Uterus (tissue), 4 donors: ENCODE results near the gene CCN2. TPM values are rescaled to one million over a fixed set of nuclear protein-coding genes. Genes with fewer than 3 reads are reported as not detected.

Experiments used
- DNase-seq, 2 donors: peaks; one replicate each; pipeline ENCODE4 v3.0.0-alpha.2; 2019 to 2020
- H3K27ac ChIP-seq, 2 donors: fragments of 200-600 bp; sonication (generic); 1 replicate in 1 of 2; 2 replicates in 1 of 2; pipeline ENCODE4 v1.5.1; 2016 to 2018
- H3K27me3 ChIP-seq, 2 donors: fragments of 200-600 bp; sonication (generic); one replicate each; pipeline ENCODE4 v1.5.1; 2018 to 2019; ENCODE audit warnings: control low read depth in 1 of 2
- H3K36me3 ChIP-seq, 2 donors: fragments of 200-600 bp; sonication (generic); one replicate each; pipeline ENCODE4 v1.5.1; 2019; ENCODE audit warnings: control low read depth in 1 of 2
- H3K4me1 ChIP-seq, 2 donors: fragments of 200-600 bp; sonication (generic); one replicate each; pipeline ENCODE4 v1.5.1; 2018 to 2019; ENCODE audit warnings: control low read depth in 1 of 2
- H3K4me3 ChIP-seq, 2 donors: fragments of 200-600 bp; sonication (generic); 1 replicate in 1 of 2; 2 replicates in 1 of 2; pipeline ENCODE4 v1.5.1; 2018 to 2019; ENCODE audit warnings: mild to moderate bottlenecking in 1 of 2
- H3K9me3 ChIP-seq, 2 donors: fragments of 200-600 bp; sonication (generic); one replicate each; pipeline ENCODE4 v1.5.1; 2019; ENCODE audit warnings: control low read depth in 1 of 2
- CTCF ChIP-seq, 4 experiments: fragments of 200-600 bp in 2 of 4; fragments of 450-650 bp in 2 of 4; sonication (generic) in 2 of 4; IDR thresholded peaks; one replicate each; pipeline ENCODE4 v1.5.1; 2016 to 2019; ENCODE audit warnings: antibody characterized with exemption in 4 of 4, mild to moderate bottlenecking in 2 of 4, moderate library complexity in 1 of 4
- POLR2A ChIP-seq, 2 donors: fragments of 450-650 bp; IDR thresholded peaks; one replicate each; pipeline ENCODE4 v1.6.1; 2016; ENCODE audit warnings: antibody characterized with exemption in 2 of 2, mild to moderate bottlenecking in 1 of 2, moderate library complexity in 1 of 2
- intact Hi-C: fragments of 100-400 bp; cut with DNase I; formaldehyde crosslinking; loops from one replicate; pipeline ENCODE4 v1.15.1; 2023; ENCODE audit warnings: low total_unique reads
- total RNA-seq, 4 donors: library from RNA; depleted of rRNA in 3 of 4; stranded (reverse); fragments of >200 nt in 3 of 4; gene quantifications; one replicate each; pipeline versions ENCODE4 v1.1.0 to v1.2.4, GENCODE V29; 2014 to 2023
- donor health status: DM: yes; HTN: yes; CAD: no.

Gene CCN2
- total RNA-seq, 4 donors from 2014 or later, result 104 to 254 (median 202) TPM

GRCh38 chr6:131914967-131915751 lies 36.0 kb downstream of the CCN2 start:
- TF ChIP-seq POLR2A (IDR thresholded peaks at IDR 0.05) (no peak), CTCF (IDR thresholded peaks at IDR 0.05) (peak; percentile 79 to 84 (median 83))
- peak; percentile 51 to 70 for DNase-seq
- no peaks in the 10 kb centered on the region for H3K9me3 ChIP-seq
- H3K4me1 ChIP-seq, result no peaks in the 10 kb centered on the region
- intact Hi-C loops, result loop anchor here (10.0 kb wide), 1 partner anchor 220 kb away; no protein-coding TSS in a partner anchor
- no peak overlapping the region for H3K4me3 ChIP-seq
- H3K36me3 ChIP-seq, result no peaks in the 10 kb centered on the region
- no peaks in the 10 kb centered on the region for H3K27me3 ChIP-seq
- no peak overlapping the region for H3K27ac ChIP-seq

- no peak for TF ChIP-seq CTCF (IDR thresholded peaks at IDR 0.05)
- no peak for TF ChIP-seq POLR2A (IDR thresholded peaks at IDR 0.05)
These were observed 36.9 kb downstream of the CCN2 start for GRCh38 chr6:131914234-131914633.

GRCh38 chr6:131911951-131912350 lies 39.2 kb downstream of the CCN2 start:
- intact Hi-C loops, result loop anchor here (10.0 kb wide), 1 partner anchor 217 kb away; no protein-coding TSS in a partner anchor
- Histone ChIP-seq H3K27me3 (no peaks in the 10 kb centered on the region), H3K9me3 (no peaks in the 10 kb centered on the region), H3K4me3 (no peak overlapping the region), H3K27ac (no peak overlapping the region), H3K4me1 (no peaks in the 10 kb centered on the region), H3K36me3 (no peaks in the 10 kb centered on the region)
- no peak for DNase-seq
- no peak for TF ChIP-seq CTCF (IDR thresholded peaks at IDR 0.05)
- no peak for TF ChIP-seq POLR2A (IDR thresholded peaks at IDR 0.05)

More at GRCh38 chr6:131914234-131914633, 36.9 kb downstream of the CCN2 start:
- Histone ChIP-seq H3K36me3 (no peaks in the 10 kb centered on the region), H3K27me3 (no peaks in the 10 kb centered on the region), H3K27ac (no peak overlapping the region), H3K9me3 (no peaks in the 10 kb centered on the region), H3K4me3 (no peak overlapping the region), H3K4me1 (no peaks in the 10 kb centered on the region)
- DNase-seq, result no peak
- intact Hi-C loops, result loop anchor here (10.0 kb wide), 1 partner anchor 219 kb away; no protein-coding TSS in a partner anchor

- no peak for DNase-seq
- TF ChIP-seq POLR2A (IDR thresholded peaks at IDR 0.05) (no peak), CTCF (IDR thresholded peaks at IDR 0.05) (no peak)
- Histone ChIP-seq H3K4me3 (no peak overlapping the region), H3K27me3 (no peaks in the 10 kb centered on the region), H3K36me3 (no peaks in the 10 kb centered on the region), H3K27ac (no peak overlapping the region), H3K9me3 (no peaks in the 10 kb centered on the region), H3K4me1 (no peaks in the 10 kb centered on the region)
- intact Hi-C loops, result loop anchor here (10.0 kb wide), 1 partner anchor 216 kb away; no protein-coding TSS in a partner anchor
These were observed 40.2 kb downstream of the CCN2 start for GRCh38 chr6:131910956-131911355.

GRCh38 chr6:131910219-131910589 lies 41.0 kb downstream of the CCN2 start:
- H3K4me1 ChIP-seq, result no peaks in the 10 kb centered on the region
- H3K27ac ChIP-seq, result no peak overlapping the region
- no peak overlapping the region for H3K4me3 ChIP-seq
- no peaks in the 10 kb centered on the region for H3K9me3 ChIP-seq
- DNase-seq, result no peak
- intact Hi-C loops, result loop anchor here (10.0 kb wide), 1 partner anchor 215 kb away; no protein-coding TSS in a partner anchor
- H3K36me3 ChIP-seq, result no peaks in the 10 kb centered on the region
- H3K27me3 ChIP-seq, result no peaks in the 10 kb centered on the region
- no peak for TF ChIP-seq POLR2A (IDR thresholded peaks at IDR 0.05)
- no peak for TF ChIP-seq CTCF (IDR thresholded peaks at IDR 0.05)
